Glutamatergic neuron (in vitro differentiated cells): ENCODE measurements around the gene CTSC. TPM values are rescaled to one million over a fixed set of nuclear protein-coding genes. Genes with fewer than 3 reads are reported as not detected.

ENCODE experiments used
- DNase-seq: peaks from one replicate; pipeline ENCODE4 v3.0.0; 2022
- H3K27ac Mint-ChIP-seq: one replicate; pipeline ENCODE4 v1.8.0; 2020; ENCODE audit warnings: mild to moderate bottlenecking, mixed read lengths, inconsistent platforms; ENCODE audit not compliant: unreplicated experiment
- H3K27me3 Mint-ChIP-seq: one replicate; pipeline ENCODE4 v1.8.0; 2020; ENCODE audit warnings: mild to moderate bottlenecking, moderate library complexity, mixed read lengths, inconsistent platforms; ENCODE audit not compliant: unreplicated experiment
- H3K36me3 Mint-ChIP-seq: one replicate; pipeline ENCODE4 v1.8.0; 2020; ENCODE audit warnings: mild to moderate bottlenecking, mixed read lengths, inconsistent platforms; ENCODE audit not compliant: unreplicated experiment
- H3K4me1 Mint-ChIP-seq: one replicate; pipeline ENCODE4 v1.8.0; 2020; ENCODE audit warnings: mild to moderate bottlenecking, low read depth, mixed read lengths, inconsistent platforms; ENCODE audit not compliant: unreplicated experiment
- H3K4me3 Mint-ChIP-seq: one replicate; pipeline ENCODE4 v1.8.0; 2020; ENCODE audit warnings: mild to moderate bottlenecking, mixed read lengths, inconsistent platforms; ENCODE audit not compliant: unreplicated experiment
- H3K9me3 Mint-ChIP-seq: one replicate; pipeline ENCODE4 v1.8.0; 2020; ENCODE audit warnings: mild to moderate bottlenecking, moderate library complexity, mixed read lengths, inconsistent platforms; ENCODE audit not compliant: unreplicated experiment
- total RNA-seq: library from RNA; stranded (reverse); fragmentation: NEBNext Ultra II Directional; extraction: Animal tissue kit (Norgen Biotek cat#: 25700); gene quantifications from one replicate; pipeline ENCODE4 v1.2.1, GENCODE V29; 2021; ENCODE audit not compliant: unreplicated experiment
- TF ChIP-seq, protein P1 (sequence below): fragments of 200-600 bp; sonication (generic); IDR thresholded peaks from one replicate; pipeline ENCODE4 v1.5.0; 2021; ENCODE audit not compliant: partially characterized antibody, unreplicated experiment

Gene CTSC
- total RNA-seq, 1 donor from 2014 or later, result 27.4 TPM

DNA sequence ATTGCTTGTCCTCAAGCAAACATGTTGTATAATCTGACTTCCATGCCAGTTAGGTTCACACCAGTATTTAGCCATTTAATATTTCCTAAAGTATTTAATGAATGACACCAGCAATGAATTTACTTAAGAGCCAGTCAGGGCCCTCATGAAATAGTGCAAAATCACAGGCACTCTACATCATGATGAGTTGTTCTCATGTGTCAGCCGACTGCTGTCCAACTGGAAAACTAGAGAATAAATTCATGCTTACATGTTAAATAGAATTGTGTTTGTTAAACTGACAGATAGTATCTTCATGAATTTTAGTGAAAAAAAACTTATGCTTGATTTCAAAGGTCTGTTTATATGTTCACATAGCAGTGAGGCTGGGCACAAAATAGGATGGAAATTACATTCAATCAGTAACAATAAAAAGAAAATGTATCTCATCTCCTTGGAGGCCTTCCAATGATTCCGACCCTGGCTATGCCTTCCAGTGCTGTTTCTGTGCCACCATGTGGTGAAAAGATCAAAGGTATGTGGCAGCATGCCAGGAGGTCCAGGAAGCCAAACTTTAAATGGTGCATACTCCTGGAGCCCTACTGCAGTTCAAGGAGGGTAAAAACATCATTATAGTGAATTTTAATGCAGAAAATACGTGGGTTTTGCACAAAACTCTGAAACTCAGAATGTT lies 45.2 kb downstream of the CTSC start:
- no peaks in the 10 kb centered on the region for H3K36me3 Mint-ChIP-seq
- H3K27me3 Mint-ChIP-seq, result no peaks in the 10 kb centered on the region
- no peak for DNase-seq
- H3K27ac Mint-ChIP-seq, result no peak overlapping the region
- H3K4me1 Mint-ChIP-seq, result no peaks in the 10 kb centered on the region
- TF ChIP-seq, protein P1, sequence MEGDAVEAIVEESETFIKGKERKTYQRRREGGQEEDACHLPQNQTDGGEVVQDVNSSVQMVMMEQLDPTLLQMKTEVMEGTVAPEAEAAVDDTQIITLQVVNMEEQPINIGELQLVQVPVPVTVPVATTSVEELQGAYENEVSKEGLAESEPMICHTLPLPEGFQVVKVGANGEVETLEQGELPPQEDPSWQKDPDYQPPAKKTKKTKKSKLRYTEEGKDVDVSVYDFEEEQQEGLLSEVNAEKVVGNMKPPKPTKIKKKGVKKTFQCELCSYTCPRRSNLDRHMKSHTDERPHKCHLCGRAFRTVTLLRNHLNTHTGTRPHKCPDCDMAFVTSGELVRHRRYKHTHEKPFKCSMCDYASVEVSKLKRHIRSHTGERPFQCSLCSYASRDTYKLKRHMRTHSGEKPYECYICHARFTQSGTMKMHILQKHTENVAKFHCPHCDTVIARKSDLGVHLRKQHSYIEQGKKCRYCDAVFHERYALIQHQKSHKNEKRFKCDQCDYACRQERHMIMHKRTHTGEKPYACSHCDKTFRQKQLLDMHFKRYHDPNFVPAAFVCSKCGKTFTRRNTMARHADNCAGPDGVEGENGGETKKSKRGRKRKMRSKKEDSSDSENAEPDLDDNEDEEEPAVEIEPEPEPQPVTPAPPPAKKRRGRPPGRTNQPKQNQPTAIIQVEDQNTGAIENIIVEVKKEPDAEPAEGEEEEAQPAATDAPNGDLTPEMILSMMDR, result no peak
- H3K9me3 Mint-ChIP-seq, result no peaks in the 10 kb centered on the region
- no peak overlapping the region for H3K4me3 Mint-ChIP-seq

DNA sequence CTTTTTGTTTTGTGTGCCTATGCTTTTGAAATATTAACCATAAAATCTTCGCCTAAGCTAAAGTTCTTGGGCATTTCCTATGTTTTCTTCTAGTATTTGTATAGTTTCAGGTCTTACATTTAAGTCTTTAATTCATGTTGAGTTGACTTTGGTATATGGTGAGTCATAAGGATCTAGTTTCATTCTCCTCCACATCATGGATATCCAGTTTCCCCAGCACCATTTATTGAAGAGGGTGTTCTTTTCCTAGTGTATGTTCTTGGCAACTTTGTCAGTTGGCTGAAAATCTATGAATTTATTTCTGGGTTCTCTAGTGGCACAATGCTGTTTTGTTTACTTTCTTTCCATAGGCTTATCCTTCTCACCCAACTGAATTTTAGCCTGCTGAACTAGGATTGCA lies 49.0 kb downstream of the CTSC start:
- H3K27ac Mint-ChIP-seq, result no peak overlapping the region
- TF ChIP-seq, protein P1, result no peak
- no peaks in the 10 kb centered on the region for H3K4me1 Mint-ChIP-seq
- no peak overlapping the region for H3K4me3 Mint-ChIP-seq
- no peaks in the 10 kb centered on the region for H3K27me3 Mint-ChIP-seq
- no peaks in the 10 kb centered on the region for H3K9me3 Mint-ChIP-seq
- no peak for DNase-seq
- H3K36me3 Mint-ChIP-seq, result no peaks in the 10 kb centered on the region

DNA sequence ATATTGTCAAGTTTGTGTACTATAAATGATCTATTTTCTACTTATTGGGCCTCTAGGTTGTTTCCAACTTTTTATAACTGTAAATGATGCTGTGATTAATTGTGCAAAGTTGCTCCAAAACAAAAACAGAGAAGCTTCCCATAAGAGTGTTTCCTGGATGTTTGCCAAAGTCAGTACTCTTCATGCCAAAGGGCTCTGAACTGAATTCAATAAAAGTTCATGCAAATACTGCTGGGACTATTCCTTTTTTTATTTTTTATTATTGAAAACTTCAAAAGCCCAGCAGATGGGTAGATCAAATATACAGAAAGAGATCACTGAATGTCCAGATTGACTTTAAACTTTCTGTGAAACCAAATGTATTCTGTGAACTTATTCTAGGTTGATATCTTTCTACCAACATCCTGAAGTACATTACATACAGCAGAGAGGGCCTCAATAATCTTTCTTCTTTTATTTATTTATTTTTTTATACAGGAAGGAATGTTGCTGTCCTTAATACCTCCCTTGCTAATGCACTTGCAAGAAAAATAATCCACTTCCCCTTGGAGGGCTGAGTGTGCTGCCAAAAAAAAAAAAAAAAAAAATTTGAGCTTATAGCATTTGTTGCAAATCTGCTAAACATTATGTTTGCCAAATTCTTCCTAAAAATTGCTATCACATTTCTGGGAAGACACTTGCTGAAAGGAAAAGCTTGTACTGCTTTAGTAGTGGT lies 53.0 kb downstream of the CTSC start:
- H3K4me1 Mint-ChIP-seq, result peaks cover 8% of the 10 kb centered on the region
- H3K4me3 Mint-ChIP-seq, result no peak overlapping the region
- no peaks in the 10 kb centered on the region for H3K9me3 Mint-ChIP-seq
- no peak overlapping the region for H3K27ac Mint-ChIP-seq
- no peak for DNase-seq
- TF ChIP-seq, protein P1, result no peak
- H3K27me3 Mint-ChIP-seq, result no peaks in the 10 kb centered on the region
- H3K36me3 Mint-ChIP-seq, result no peaks in the 10 kb centered on the region

DNA sequence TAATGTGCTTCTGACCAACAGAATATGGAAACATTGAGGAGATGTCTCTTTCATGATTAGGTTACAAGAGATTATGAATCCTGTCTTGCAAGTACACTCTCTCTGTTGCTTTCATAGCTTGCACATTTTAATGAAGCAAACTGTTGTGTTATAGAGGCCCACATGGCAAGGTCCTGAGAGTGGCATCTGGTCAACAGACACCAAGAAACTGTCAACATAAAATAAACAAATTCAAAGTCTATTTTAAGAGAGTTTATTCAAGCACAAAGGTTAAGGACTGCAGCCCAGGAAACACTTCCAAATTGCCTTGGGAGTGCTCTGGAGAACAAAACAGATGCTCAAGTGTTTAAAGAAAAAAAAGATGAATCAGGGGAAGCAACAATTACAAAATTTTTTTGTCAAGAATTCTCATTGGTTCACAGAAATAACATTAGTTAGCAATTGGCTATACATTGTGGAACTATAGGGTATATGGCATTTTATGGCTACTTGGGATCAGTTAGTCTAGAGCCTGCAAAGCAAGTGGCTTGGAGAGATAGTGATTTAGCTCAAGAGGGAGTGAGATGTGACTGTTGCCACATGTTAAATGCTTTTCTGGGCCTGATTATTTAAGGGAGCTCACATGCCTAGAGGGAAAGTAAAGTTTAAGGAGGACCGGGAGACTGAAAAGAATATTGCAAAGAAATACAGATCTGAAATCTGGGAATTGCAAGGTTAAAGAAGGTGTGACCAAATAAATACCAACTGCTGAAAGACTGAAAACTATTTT lies 54.6 kb downstream of the CTSC start:
- TF ChIP-seq, protein P1, result no peak
- no peak overlapping the region for H3K4me3 Mint-ChIP-seq
- no peak overlapping the region for H3K27ac Mint-ChIP-seq
- DNase-seq, result no peak
- no peaks in the 10 kb centered on the region for H3K27me3 Mint-ChIP-seq
- H3K4me1 Mint-ChIP-seq, result peaks cover 8% of the 10 kb centered on the region
- no peaks in the 10 kb centered on the region for H3K36me3 Mint-ChIP-seq
- H3K9me3 Mint-ChIP-seq, result no peaks in the 10 kb centered on the region
